ENCODE measurements around the gene UGT1A3.

Gene UGT1A3

DNA sequence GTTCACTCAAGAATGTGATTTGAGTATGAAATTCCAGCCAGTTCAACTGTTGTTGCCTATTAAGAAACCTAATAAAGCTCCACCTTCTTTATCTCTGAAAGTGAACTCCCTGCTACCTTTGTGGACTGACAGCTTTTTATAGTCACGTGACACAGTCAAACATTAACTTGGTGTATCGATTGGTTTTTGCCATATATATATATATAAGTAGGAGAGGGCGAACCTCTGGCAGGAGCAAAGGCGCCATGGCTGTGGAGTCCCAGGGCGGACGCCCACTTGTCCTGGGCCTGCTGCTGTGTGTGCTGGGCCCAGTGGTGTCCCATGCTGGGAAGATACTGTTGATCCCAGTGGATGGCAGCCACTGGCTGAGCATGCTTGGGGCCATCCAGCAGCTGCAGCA is 31.2 kb downstream of the UGT1A3 start, which contains the start of gene UGT1A1:
TSS of gene UGT1A1 (plus strand) at position 228 of the 400 bp plus-strand sequence. CDS start at position 246, 18 bp downstream.
- no peak for DNase-seq

DNA sequence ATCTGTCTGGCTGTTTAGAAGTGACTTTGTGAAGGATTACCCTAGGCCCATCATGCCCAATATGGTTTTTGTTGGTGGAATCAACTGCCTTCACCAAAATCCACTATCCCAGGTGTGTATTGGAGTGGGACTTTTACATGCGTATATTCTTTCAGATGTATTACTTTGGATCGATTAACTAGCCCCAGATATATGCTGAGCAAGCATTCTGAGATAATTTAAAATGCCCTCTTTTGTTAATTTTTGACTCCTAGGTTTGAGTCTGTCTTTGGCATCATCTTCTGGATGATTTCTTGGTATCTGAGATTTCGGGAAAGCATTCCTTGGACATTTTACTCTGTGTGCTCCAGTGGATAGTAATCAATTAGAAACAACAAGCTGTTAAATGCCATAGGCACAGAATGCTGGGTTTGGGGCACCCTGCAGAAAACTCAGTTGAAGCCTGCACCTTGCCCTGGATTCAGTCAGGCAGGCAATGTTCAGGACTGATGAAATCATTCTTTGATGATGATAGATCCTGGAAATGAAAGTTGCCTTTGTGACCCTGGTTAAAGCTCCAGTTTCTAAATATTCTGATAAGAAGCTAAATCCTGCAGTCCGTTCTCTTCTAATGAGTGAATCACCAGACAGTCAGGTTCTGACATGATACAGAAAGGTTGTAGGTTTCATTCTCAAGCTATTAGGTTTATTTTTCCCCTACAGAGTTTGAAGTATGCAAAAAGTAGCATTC is 32.4 kb downstream of the UGT1A3 start:
- DNase-seq, result no peak

DNA sequence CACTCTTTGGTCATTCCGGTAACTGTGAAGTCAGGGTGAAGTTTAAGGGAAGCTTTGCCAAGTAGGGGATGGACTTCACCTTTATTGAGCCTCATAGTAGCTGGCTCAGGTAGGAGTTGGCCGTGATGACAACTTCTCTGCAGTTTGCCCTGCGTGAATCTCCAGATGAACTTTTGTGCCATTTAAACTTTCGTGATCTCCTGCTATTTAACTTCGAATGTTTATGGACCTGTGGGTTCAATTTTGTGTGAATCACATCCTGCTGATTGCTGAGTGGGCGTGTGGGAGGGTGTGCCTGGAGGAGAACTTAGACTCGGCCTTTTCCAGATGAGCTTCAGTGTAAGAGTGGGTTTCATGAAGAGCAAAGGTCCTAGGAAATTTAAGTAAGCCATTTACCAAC is 35.4 kb downstream of the UGT1A3 start:
- DNase-seq, result no peak

DNA sequence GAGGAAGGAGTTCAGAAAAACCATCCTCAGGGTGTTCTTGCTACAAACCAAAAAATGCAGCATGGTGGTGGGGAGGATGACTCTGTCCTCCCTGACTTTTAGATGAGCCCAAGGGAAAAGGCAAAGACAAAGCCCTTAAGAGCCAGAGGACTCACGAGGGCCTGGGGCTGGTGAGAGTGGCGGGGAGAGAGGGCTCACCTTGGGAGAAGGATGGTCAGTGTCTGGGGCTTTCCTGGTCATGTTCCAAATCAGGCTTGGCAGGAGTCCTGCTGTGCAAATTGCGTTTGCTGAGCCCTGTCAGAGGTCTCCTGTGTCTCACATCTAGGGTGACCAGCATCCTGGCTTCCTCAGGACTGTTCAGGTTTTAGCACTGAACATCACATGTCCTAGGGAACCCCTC is 35.9 kb downstream of the UGT1A3 start:
- no peak for DNase-seq

DNA sequence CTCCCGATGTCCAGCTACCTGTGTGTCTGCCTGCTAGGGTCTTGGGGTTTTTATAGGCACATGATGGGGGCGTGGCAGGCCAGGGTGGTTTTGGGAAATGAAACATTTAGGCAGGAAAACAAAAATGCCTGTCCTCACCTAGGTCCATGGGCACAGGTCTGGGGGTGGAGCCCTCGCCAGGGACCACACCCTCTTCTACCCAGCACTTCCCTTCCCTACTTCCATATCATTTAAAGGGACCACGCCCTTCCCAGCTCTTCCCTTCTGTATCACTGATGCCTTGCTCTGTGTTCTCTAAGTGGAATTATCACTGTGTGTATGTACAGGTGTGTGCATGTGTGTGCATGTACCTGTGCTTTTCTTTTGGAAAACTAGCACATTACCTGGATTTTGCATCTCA is 37.6 kb downstream of the UGT1A3 start:
- no peak for DNase-seq

DNA sequence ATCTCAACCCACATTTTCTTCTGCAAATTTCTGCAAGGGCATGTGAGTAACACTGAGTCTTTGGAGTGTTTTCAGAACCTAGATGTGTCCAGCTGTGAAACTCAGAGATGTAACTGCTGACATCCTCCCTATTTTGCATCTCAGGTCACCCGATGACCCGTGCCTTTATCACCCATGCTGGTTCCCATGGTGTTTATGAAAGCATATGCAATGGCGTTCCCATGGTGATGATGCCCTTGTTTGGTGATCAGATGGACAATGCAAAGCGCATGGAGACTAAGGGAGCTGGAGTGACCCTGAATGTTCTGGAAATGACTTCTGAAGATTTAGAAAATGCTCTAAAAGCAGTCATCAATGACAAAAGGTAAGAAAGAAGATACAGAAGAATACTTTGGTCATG is 39.2 kb downstream of the UGT1A3 start:
- DNase-seq, result no peak

DNA sequence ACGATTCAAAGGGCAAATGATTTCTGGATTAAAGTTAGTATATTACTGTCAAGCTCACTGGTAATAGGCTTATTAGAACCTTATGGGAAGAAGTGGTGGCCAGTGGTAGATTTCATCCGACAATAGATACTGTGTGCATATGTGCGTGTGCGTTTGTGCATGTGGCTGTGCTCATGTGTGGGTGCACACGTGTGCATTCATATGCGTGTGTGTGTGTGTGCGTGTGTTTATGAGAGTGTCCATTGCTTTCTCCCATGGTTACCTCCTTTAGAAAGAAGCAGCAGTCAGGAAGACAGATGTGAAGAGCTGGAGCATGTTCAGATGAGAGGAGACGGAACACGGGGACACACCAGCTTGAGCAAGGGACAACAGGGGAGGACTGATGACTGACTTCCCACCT is 40.4 kb downstream of the UGT1A3 start:
- no peak for DNase-seq

DNA sequence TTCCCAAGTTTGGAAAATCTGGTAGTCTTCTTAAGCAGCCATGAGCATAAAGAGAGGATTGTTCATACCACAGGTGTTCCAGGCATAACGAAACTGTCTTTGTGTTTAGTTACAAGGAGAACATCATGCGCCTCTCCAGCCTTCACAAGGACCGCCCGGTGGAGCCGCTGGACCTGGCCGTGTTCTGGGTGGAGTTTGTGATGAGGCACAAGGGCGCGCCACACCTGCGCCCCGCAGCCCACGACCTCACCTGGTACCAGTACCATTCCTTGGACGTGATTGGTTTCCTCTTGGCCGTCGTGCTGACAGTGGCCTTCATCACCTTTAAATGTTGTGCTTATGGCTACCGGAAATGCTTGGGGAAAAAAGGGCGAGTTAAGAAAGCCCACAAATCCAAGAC is 43.3 kb downstream of the UGT1A3 start:
- no peak for DNase-seq

DNA sequence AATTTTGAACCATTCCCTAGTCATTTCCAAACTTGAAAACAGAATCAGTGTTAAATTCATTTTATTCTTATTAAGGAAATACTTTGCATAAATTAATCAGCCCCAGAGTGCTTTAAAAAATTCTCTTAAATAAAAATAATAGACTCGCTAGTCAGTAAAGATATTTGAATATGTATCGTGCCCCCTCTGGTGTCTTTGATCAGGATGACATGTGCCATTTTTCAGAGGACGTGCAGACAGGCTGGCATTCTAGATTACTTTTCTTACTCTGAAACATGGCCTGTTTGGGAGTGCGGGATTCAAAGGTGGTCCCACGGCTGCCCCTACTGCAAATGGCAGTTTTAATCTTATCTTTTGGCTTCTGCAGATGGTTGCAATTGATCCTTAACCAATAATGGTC is 43.7 kb downstream of the UGT1A3 start:
- DNase-seq, result no peak

DNA sequence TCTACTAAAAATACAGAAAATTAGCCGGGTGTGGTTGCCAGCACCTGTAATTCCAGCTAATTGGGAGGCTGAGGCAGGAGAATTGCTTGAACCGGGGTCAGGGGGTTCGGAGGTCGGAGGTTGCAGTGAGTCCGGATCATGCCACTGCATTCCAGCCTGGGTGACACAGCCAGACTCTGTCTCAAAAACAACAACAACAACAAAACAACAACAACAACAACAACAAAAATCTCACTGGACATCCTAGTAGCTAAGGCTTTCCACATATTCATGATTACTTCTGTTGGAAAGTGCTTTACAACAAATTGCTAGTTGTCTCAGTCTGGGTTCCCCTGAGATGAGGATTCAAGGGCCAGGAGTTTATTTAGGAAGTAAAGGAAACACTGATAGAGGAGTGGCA is 45.0 kb downstream of the UGT1A3 start:
- DNase-seq, result no peak

DNA sequence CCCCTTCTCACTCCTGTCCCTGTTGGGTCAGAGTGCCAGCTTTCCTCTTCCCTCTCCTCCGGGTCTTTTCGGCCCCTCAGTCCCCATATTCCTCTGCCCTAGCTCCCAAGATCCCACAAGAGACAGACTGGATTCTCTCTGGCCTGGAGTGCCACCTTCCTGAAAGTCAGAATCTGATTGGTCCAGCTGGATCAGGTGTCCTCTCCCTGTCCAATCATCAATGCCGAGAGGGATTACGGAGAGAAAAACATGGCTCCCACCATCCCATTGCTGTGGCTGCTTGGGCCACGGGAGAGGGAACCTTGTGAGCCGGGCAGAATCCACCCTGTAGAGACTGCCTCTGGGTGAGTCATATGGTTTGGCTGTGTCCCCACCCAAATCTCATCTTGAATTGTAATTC is 46.6 kb downstream of the UGT1A3 start:
- DNase-seq, result no peak

DNA sequence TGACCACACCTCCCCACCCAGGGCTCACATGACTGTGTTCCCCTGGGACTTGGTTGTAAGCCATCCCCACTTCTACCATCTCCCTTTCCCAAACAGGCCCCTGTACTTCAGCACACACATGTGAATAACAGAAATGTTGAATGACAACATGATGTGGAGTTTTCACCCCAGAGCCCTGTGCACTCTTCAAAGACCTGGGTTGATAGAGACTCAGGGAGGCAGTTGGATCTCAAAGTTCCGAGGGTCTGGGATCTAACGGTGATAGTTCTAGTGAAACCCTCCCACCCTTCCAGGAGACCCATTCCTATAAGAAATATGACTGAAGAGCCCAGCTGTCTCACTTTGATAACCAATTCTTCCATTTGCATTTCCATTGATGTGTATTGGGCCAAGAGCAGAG is 49.2 kb downstream of the UGT1A3 start, which contains the start of gene MROH2A:
TSS of gene MROH2A (plus strand) at position 301 of the 400 bp plus-strand sequence. CDS start 1,029 bp downstream, outside the sequence.
- no peak for DNase-seq

DNA sequence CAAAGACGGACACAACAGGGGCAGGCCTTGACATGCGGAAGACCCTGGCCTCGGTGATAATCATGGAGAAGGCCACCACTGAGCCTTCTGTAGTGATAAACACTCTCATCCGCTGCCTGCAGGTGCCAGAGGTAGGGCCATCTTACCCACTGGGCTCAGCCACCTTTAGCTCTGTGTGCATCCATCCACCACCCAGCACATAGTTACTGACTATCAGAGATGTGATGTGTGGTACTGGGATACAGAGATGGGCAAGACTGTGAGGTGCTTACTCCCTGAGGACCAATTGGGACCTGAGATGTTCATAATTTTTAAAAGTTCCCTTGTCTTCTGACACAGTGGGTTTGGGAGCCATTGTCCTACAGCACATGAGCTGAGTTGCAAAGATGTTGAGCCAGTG is 50.9 kb downstream of the UGT1A3 start:
- no peak for DNase-seq

DNA sequence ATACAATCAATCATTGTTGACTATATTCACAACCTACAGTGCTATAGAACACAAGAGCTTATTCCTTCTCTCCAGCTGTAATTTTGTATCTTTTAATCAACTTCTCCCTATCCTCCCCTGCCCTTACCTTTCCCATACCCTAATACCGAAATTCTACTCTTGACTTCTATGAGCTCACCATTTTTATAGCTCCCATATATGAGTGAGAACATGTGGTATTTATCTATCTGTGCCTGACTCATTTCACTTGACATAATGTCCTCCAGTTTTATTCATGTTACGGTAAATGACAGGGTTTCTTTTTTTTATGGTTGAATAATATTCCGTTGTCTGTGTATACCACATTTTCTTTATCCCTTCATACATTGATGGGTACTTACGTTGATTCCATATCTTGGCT is 51.9 kb downstream of the UGT1A3 start:
- no peak for DNase-seq

DNA sequence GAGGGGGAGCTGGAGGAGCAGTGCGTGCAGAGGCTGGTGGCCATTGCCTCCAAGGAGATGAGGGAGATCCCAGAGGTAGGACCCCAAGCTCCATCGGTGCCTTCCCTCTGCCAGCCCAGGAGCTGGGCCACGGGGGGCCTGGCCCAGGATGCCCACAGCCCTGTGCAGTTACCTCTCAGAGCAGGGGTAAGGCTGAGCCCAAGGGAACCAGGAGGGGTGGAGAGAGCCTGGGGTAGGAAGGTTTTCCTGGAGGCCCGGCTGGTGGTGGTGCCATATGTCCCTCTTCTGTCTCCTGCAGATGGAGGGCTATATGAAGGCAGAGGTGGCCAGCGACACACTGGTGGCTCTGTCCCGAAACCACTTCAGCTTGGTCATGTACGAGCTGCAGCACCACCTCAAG is 60.7 kb downstream of the UGT1A3 start:
- DNase-seq, result no peak

DNA sequence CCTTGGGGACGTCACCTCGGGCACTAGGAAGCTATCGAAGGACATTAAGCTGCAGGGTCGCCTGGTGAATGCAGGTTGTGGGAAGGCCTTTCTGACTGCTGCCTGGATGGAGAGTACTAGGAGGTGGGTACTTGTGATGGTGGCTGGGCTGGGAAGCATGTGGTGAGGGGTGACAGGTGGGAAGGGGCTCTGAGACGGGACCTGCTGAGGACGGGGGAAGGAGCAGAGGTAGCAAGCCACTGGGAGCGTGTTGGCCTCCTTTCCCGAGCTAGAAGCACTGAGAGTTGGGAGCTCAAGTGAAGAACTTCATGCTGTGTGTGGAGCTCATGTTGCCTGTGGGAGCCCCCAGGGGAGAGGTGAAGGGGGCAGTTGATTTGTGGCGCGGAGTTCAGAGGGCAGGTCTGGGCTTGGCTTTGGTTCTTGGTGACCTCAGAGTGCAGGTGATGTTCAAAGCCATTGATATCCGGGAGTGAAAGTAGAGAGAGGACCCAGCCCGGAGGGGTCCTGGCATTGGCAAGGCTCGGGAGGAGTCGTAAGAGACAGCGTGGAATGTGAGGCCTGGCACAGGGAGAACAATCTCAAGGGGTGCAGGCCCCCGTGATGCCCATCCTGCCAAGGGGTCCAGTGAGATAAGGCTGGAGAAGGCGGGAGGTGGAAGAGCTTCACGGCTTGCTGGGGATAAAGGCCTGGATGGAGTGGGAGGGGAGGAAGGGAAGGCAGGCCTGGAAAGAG is 62.5 kb downstream of the UGT1A3 start:
- DNase-seq, result no peak

DNA sequence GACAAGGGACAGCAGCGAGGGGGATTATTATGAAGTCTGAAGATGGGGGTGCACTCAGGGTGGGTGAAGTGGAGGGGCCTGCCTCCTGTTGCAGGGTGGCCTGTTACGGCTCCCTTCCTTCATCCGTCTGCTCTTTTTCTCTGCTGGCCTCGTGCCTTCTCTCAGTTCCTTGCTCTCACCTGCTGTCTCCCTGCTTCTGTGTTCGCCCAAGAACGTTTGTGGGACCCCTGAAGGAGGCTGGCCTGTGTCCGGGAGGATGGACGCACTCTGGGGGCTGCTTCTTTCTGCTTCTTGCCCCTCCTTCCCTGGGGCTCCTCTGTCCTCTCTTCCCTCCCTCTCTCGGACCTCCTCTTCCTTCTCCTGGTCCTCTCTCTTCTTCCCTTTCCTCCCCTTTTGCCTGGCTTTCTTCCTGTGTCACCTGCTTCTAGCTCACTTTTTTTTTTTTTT is 63.1 kb downstream of the UGT1A3 start:
- DNase-seq, result no peak

DNA sequence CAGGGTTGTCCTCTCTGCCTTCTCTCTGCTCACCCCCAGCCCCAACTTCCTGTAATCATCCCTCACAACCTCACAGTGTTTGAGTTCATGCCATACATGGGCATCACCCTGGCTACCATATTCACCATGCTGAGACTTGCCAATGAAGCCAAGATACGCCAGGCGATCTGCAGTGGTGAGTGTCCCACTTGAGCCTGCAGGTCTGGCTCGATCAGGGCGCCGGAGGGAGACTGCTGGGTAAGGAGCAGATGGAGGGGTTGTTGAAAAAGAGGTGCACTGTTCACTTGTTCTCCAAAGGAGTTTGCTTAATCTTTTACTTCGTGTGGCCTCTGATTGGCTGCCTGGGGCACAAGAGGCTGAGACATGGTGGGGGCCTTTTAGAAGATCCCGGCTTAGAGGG is 63.9 kb downstream of the UGT1A3 start:
- peak; percentile 40 for DNase-seq

DNA sequence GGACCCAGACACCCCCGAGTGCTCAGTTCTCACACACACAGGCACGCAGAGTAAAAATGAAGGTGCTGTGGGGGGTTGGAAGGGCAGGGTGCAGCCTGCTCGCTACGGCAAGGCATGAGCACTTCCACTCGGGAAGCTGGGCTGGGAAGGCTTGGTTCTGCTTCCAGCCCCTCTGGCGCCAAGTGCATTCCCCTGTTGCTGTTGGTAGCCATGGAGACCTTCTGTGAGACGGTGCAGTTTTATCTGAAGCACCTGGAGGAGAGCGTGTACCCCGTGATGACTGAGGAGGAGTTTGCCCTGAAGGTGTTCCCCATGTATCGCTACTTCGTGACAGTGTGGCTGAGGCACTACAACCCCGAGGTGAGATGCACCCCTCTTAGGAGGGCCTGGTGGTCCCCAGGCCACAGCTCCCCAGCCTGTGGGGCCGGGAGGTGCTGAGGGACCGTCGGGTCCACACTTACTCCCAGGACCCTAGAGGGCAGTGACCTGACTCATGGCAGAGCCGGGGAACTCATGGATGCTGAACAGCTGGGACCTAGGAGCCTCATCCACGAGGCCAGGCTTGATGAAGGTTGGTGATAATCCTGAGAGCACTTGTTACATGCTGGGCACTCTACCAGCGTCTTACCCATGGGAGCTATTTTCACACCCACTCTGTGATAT is 64.8 kb downstream of the UGT1A3 start:
- peak; percentile 41 for DNase-seq

DNA sequence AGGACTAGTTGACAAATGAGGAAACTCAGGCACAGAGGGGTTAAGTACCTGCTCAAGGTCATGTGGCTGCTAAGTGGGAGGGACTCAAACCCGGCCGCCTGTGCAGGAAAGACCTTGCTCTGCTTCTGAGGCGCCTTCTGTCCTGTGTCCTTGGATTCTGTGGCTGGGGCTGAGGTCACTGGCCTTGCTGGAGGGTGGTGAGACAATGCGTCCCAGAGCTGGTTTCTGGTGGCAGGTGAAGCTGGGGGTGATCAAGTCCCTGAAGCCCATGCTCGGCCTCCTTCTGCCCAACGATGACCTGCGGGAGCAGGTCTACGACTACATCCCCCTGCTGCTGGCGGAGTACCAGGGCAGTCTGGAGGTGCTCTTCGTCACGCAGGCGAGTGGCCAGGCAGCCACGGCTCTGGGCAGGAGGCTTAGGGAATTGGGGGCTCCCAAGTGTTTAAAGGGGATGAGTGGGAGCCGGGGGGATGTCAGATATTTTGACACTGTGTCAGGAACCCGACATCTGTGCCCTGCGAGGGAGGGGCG is 65.4 kb downstream of the UGT1A3 start:
- no peak for DNase-seq

DNA sequence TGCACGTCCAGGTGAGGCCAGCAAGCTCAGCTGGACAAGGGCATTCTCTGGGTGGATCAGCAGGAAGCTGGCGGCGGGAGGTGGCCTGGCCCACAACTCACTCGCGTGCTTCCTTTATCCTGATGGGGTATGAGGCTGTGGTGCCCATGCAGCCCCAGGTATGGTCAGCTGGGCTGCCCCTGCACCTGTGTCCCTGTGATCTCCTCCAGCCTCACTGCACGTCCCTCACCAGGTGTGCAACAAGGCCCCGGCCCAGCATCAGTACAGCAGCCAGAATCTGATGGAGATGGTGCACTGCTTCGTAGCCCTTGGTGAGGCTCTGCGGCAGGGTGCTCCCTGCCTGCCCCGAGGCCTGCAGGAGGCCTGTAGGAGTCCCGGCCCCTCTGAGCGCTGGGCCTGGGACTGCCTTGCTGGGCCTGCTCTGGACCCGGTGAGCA is 66.9 kb downstream of the UGT1A3 start:
- DNase-seq, result no peak

DNA sequence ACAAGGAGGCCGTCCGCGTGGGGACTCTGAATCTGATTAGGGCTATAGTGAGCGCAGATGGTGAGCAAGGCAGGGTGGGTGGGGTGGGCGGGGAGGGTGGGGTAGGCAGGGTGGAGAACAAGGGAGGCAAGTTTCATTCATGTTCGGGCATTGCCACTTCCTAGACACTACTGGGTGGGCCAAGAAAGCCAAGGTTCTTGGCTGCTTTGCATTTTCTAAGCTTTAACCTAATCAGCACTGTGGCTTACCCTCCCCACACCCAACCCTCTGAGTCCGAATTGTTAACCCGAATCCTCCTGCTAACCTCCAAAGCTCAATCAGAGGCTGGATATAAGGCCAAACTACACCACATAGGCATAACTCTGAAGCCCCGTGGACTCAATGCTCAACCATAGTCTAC is 67.4 kb downstream of the UGT1A3 start:
- peak; percentile 17 for DNase-seq

DNA sequence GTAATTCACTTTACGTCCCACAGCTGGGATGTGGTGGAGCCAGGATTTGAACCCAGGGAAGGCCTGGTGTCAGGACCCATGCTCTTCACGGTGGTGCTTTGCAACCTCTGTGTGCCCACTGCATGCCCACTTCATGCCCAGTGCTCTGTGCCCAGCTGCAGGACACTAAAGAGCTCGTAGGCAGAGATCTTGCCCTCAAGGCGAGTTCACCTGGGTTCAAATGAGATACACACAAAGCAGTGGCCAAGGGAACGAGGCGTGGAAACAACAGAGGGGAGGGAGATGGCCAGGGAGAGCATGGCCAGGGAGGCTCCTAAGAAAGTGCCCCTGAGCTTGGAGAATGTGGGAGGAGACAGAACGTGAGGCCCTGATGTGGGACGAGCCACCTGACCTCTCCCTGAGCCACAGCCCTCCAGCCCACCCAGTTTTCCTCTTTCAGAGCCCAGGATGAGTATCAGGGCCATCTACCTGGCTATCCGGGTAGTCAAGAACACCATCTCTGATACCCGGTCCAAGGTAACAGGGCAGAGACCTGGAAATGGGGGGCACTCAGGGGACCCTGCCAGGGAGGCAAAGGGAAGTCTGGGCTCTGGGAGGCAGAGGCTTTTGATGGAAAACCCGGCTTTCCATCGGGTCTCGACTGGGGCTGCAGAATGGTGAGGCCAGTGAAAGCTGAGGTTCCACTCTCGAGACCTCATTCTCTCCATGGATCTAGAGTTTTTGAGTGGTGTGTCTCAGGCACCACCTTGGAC is 69.7 kb downstream of the UGT1A3 start:
- peak; percentile 46 for DNase-seq
